RPMI7951 (cell line): ENCODE data around the gene SLC2A14. TPM values are rescaled to one million over a fixed set of nuclear protein-coding genes. Genes with fewer than 3 reads are reported as not detected.
"Not testable (repeated sequence)": the region's sequence is repeated elsewhere in the genome, so short reads cannot be mapped to it uniquely, and the experiment has no call there.

Experiments
- DNase-seq: peaks from one replicate; pipeline ENCODE4 v3.0.0-alpha.2; 2012; ENCODE audit warnings: low read depth
- total RNA-seq: library from RNA; depleted of rRNA; stranded (reverse); fragments of >200 nt; shearing (Covaris generic); gene quantifications from 2 replicates; pipeline ENCODE4 v1.2.3, GENCODE V29; 2014; rRNA removed

Gene SLC2A14
- total RNA-seq: 0.10 and 0.12 TPM in 2 replicates

DNA sequence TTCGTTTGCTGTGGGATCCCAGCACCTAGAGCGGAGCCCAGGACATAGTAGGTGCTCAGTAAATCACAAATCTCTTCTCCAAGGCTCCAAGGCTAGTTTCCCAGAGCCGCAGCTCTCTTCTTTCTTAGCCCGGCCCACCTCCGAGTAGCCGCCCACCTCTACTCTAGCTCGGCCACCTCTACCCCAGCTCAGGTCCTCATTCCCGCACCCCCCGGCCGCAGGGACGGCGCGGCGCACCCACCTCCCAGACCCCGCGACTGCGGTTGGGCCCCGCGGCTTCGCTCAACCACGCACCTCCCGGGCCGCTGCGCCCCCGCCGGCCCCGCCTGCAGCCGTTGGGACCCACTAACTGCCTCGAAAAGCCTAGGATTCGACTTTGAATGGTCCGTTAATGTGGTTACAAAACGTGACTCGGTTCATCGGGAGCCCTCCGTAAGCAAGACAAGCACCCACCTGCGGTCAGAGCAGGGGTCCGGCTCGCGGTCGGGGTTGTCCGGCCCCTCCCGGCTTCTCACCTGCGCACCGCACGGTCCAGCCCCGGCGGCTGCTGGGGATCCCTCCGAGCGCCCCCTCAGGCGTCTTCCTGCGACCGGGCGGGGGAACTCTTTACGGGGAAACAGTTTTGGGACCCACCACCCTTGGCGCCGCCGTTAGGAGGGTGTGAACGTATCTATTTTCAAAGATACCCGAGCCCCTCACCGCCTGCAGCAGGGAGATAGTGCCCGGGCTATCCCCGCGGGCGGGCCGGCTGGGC lies at the start of gene SLC2A14:
TSS of gene SLC2A14 (minus strand) at position 350 of the 754 bp plus-strand sequence. CDS start 3,035 bp downstream, outside the sequence.
- DNase-seq: no peak

DNA sequence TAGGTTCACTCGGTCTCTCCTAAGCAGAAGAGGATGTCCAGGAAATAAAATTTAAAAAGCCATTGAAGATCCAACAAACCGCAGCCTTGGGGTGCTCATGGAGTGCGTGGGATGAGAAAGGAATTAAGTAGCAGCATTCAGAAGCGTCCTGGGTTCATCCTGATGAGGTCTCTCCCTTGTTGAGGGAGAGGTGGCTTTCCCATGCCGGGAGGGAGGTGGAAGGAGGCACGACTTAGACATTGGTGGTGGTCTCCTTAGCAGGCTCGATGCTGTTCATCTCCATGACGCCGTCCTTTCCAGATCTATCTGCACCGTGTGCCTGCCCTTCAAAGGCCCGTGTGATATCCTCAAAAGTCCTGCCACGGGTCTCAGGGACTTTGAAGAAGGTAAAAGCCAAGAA lies 48.5 kb upstream of the SLC2A14 start:
- DNase-seq: not testable (repeated sequence)

DNA sequence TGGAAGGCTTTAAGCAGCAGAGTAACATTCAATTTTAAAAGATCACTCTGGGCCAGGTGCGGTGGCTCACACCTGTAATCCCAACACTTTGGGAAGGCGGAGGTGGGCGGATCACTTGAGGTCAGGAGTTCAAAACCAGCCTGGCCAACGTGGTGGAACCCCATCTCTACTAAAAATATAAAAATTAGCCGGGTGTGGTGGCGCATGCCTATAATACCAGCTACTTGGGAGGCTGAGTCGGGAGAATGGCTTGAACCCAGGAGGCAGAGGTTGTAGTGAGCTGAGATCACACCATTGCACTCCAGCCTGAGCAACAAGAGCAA lies 45.5 kb upstream of the SLC2A14 start:
- not testable (repeated sequence) for DNase-seq

DNA sequence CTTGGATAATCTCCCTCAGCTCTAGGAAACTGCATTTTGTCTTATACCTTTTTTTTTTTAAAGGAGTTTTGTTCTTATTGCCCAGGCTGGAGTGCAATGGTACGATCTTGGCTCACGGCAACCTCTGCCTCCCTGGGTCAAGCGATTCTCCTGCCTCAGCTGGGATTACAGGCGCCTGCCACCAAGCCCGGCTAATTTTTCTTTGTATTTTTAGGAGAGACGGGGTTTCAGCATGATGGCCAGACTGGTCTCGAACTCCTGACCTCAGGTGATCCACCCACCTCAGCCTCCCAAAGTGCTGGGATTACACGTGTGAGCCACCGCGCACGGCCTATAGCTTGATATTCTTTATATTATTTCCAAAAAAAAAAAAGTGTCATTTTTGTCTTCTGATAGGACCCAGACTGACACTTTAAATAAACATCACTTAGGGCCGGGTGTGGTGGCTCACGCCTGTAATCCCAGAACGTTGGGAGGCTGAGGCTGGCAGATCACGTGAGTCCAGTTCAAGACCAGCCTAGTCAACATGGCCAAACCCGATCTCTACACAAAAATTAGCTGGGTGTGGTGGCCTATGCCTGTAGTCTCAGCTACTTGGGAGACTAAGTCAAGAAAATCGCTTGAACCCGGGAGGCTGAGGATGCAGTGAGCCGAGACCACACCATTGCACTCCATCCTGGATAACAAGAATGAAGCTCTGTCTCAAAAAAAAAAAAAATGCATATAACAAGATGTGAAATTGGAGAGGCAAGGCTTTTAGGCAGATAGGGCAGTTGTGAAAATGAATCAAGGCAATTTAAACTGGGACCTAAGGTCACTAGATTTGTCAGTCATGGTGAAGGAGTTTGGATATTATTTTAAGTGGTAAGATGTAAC lies 44.9 kb upstream of the SLC2A14 start:
- no peak for DNase-seq

DNA sequence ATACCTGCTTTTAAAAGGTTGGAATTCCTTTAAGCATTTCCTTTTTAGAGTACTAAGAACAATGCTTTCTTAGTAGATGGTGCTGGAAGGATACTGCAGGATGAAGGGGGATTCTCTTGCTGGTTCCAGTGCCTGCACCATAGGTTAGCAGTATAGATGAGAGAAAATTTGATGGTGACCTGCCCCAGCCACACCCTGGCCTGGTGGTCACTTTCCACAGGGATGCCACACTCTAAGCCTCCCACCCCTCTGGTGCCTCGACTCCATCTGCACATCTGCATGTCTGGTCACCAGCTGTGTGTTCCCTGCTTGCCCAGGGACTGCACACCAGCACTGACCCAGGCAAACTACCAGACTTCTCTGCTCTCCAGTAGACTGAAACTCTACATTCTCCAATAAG lies 44.2 kb upstream of the SLC2A14 start:
- no peak for DNase-seq

DNA sequence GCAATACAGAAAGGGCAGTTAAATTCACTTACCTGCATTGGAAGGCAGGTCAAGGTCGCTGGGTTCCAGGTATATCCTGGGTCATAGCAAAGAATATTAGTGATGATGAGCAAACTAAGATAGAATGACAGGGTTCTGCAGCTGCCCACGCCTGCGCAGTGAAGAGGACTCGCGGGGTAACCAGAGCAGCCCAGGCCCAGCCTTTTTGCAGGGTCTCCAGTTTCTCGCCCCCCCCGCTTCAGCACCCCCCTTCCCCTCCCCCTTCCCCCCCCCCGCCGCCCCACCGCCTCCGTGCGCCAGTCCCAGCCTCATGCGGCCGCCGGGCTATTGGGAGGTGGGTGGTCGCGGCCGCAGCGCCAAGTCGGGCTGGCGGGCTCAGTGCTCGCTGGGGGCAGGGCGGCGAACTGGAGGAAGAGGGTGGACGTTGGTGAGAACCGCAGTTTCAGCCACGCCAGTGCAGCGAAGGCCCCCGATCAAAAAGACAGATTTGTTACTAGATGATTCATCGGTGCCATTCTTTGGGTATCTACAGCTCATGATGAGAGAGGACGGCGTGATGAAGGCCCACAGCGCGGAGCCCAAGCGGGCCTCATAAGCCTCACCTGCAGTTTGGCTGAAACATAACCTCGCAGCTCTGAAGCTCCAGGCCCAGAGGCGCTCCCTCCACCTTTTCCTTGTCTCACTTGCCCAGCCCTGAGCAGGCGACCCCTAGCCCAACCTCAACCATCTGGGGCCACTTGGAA lies 43.1 kb upstream of the SLC2A14 start:
- no peak for DNase-seq

DNA sequence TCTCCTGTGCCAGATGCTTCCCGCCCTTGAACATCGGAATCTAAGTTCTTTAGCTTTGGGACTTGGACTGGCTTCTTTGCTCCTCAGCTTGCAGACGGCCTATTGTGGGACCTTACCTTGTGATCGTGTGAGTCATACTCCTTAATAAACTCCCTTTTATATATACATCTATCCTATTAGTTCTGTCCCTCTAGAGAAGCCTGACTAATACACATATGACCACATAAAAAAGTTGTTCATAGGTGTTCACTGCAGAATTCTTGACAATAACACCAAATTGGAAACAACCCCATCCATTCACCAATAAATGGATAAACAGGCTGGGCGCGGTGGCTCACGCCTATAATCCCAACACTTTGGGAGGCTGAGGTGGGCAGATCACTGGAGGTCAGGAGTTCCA lies 37.4 kb upstream of the SLC2A14 start:
- DNase-seq: not testable (repeated sequence)

DNA sequence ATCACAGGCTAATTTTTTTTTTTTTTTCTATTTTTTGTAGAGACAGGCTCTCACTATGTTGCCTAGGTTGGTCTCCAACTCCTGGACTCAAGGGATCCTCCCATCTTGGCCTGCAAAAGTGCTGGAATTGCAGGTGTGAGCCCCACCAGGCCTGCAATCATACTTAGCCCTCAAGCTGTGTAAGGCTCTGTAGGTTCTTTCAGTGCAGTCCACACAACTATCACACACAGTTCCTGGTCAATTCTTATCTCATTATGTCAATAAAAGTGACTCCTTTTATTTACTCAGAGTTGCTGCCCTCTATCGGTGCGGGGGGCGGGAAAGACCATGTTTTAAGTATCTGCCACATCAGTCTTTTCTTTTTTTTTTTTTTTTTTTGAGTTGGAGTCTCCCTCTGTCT lies 34.3 kb upstream of the SLC2A14 start:
- peak; percentile 58 for DNase-seq

DNA sequence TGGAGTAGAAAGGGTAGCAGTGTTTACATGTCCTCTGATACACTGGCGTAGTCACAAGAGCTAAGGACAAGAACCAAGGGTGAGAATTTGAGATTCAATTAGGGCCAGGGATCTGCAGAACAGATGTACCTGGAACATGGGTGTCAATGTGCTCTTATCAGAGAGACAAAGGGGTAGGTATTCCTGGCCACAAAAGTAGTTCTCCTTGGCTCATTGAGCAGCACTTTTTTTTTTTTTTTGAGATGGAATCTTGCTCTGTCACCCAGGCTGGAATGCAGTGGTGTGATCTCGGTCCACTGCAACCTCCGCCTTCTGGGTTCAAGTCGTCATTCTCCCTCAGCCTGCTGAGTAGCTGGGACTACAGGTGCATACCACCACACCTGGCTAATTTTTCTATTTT lies 33.6 kb upstream of the SLC2A14 start:
- not testable (repeated sequence) for DNase-seq

DNA sequence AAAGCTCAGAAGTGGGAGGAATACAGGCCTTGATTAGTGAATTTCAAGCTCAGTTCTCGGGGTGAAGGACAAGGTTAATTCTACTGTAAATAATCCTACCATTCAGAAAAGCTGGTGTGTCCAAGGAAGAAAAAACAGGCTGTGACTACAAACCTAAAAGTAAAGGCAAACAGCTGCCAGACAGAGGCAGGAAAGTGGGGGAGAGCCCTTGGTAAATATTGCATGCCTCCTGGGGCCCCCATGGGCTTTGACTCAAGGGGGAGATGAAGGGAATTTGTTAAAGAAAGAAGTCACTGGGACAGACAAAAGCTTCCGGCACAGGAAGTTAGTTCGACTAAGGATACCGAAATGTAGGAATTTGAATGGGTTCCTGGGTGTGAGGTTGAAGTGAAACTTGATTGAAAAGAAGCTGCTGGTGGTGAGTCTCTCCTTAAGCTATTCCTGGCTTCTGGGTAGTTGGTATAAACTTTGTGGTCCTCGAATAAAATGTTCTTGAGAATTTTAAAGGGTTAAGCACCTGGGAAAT lies 32.9 kb upstream of the SLC2A14 start:
- DNase-seq: not testable (repeated sequence)

DNA sequence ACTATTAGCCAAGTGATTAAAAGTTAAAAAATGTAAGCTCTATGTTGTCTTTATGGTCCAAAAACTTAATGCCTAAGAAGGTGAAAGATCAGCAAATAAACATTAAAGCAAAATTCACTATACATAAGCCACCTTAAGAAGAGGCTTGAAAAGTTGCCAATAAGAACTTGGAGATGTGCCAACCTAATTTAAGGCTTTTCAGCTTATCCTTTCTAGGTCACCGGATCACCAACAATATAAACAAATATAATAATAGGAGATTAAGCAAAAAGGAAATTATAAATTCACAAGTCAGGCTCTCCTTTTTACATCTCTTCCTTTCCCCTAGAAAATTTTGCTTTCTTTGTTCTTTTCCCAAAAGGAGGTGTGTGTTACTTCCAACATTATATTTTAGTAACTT lies 32.4 kb upstream of the SLC2A14 start:
- DNase-seq: no peak

DNA sequence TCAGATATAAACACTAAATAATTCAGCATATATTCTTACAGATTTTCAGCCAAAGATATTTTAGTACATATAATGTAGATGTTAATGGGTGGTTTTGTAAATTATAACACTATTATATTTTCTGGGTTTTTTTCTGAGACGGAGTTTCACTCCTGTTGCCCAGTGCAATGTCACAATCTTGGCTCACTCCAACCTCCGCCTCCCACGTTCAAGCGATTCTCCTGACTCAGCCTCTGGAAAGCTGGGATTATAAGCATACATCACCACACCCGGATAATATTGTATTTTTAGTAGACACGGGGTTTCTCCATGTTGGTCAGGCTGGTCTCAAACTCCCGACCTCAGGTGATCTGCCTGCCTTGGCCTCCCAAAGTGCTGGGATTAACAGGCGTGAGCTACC lies 29.7 kb upstream of the SLC2A14 start:
- not testable (repeated sequence) for DNase-seq

DNA sequence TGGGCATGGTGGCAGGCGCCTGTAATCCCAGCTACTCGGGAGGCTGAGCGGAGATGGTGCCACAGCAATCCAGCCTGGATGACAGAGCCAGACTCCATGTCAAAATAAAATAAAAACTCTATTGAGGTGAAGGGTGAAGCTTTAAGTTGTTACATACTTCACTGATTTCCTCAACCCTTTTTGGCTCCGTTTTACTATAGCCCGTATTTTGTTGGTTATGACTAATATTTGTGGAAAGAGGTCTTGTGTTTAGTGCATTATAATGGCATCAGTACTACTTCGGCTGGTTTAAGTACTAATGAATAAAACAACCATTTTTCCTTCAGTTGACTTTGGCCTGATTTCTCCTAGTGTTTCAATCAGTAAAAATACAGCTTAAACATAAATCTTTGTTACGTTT lies 27.0 kb upstream of the SLC2A14 start:
- DNase-seq: no peak

DNA sequence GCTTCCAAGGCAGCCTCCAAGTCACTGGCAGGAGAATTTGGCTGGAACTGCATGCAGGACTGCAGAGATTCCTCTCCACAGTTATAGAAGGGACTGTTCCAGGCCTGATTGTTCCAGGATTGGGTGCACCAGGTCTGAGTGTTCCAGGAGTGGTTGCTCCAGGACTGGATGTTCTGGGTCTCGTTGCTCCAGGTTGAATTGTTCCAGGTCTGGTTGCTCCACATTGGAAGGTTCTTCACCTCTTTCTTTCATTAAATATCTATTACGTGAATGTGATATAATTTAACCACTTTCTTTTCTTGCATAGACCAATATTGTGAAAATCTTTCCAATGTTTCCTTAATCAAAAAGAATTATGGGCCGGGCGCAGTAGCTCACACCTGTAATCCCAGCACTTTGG lies 24.0 kb upstream of the SLC2A14 start:
- DNase-seq: not testable (repeated sequence)

DNA sequence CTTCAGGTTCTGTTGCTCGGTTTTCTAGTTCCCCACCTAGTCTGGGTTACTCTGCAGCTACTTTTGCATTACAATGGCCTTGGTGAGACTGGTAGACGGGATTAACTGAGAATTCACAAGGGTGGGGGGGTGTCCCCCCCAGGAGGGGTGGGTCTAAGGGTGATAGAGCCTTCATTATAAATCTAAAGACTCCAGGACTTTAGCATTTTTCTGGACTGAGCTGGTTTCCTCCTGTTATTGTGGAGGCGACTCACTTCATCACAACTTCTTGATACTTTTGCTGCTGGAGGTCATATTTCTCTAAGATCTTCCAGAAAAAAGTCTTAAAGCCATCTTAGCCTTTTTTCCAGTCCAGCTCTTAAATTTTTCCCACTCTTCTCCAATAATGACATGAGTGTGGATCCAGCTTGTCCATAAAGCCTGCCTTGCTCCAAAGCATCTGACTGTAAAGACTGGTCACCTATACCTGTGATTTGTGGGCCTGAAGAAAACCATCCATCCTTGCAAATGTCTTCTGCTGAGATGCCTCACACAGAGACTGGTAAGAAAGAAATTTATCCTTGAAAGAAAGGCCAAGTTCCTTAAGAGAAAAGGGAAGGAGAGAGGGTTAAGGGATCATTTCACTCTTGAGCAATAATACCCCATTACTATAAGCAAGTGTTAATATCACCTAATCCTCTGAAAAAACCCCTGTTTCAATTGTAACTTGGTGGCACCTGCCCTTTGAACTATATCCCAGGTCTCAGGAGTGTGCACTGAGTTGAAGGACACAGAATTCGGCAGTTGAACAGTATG lies 19.7 kb upstream of the SLC2A14 start:
- DNase-seq: no peak

DNA sequence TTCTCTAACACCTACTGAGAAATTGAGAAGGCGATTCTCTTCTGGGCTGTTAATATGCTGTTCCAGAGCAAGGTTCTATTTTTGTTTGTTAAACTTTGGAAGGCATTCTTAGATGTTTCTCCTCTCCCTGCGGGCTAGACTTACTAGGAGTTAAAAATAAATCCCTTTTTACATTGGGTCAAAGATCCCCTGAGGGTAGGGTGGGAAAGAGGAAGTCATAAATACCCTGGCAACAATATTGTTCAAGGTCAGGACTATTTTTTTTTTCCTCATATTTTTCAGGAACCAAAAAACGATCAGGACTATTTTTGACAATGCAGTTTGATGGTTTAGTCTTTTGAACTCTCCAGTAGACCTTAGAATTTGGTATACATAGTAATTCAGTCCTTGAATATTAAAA lies 12.0 kb upstream of the SLC2A14 start:
- DNase-seq: peak; percentile 17

DNA sequence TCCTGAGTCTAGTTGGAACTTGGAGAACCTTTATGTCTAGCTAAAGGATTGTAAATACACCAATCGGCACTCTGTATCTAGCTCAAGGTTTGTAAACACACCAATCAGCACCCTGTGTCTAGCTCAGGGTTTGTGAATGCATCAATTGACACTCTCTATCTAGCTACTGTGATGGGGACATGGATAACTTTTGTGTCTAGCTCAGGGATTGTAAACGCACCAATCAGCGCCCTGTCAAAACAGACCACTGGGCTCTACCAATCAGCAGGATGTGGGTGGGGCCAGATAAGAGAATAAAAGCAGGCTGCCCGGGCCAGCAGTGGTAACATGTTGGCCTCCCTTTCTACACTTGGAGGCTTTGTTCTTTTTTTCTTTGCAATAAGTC lies 9.0 kb upstream of the SLC2A14 start:
- DNase-seq: not testable (repeated sequence)

DNA sequence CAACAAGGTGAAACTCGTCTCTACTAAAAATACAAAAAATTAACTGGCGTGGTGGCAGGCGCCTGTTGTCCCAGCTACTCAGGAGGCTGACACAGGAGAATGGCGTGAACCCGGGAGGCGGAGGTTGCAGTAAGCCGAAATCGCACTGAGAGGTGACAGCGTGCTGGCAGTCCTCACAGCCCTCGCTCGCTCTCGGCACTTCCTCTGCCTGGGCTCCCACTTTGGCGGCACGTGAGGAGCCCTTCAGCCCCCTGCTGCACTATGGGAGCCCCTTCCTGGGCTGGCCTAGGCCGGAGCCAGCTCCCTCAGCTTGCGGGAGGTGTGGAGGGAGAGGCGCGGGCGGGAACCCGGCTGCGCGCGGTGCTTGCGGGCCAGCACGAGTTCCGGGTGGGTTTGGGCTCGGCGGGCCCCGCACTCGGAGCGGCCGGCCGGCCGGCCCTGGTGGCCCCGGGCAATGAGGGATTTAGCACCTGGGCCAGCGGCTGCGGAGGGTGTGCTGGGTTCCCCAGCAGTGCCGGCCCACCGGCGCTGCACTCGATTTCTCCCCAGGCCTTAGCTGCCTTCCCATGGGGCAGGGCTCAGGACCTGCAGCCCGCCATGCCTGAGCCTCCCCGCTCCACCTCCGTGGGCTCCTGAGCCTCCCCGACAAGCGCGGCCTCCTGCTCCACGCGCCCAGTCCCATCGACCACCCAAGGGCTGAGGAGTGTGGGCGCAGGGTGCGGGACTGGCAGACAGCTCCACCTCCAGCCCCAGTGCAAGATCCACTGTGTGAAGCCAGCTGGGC lies 8.4 kb upstream of the SLC2A14 start:
- not testable (repeated sequence) for DNase-seq

DNA sequence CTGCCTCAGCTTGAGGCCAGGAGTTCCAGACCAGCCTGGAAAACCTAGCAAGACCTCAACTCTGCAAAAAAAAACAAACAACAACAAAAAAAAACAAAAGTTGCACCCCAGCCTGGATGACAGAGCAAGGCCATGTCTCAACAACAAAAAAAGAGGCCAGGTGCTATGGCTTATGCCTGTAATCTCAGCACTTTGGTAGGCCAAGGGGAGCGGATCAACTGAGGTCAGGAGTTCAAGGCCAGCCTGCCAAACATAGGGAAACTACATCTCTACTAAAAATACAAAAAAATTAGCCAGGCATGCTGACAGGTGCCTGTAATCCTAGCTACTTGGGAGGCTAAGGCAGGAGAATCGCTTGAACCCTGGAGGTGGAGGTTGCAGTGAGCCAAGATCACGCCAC lies 6.5 kb upstream of the SLC2A14 start:
- no peak for DNase-seq

DNA sequence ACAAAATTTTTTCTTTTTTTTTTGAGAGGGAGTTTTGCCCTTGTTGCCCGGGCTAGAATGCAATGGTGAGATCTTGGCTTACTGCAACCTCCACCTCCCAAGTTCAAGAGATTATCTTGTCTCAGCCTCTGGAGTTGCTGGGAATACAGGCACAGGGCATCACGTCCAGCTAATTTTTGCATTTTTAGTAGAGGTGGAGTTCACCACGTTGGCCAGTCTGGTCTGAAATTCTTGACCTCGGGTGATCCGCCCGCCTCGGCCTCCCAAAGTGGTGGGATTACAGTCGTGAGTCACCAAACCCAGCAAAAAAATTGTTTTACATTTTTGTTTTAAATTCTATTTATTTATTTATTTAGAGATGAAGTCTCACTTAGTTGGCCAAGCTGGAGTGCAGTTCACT lies 4.7 kb upstream of the SLC2A14 start:
- no peak for DNase-seq
